MM.1S (cell line): ENCODE results near the gene SPINK14.

Experiments
- CTCF ChIP-seq: fragments of 300-600 bp; sonication (generic); IDR thresholded peaks from 2 replicates; pipeline ENCODE4 v1.5.1; 2016; ENCODE audit warnings: antibody characterized with exemption, low read length, mixed read lengths
- EZH2 ChIP-seq: fragments of 300-600 bp; sonication (generic); optimal IDR thresholded peaks from 2 replicates; pipeline ENCODE3; 2017; ENCODE audit warnings: low read depth, mild to moderate bottlenecking, antibody characterized with exemption, low read length, mixed read lengths
- EZH2phosphoT487 ChIP-seq: fragments of 300-600 bp; sonication (generic); IDR thresholded peaks from 2 replicates; pipeline ENCODE4 v1.6.1; 2018; ENCODE audit warnings: antibody characterized with exemption, low read length

GRCh38 chr5:148141645-148142044 is 26.7 kb upstream of the SPINK14 start:
- TF ChIP-seq CTCF: no peak
- no peak for TF ChIP-seq EZH2phosphoT487
- TF ChIP-seq EZH2: no peak
